ENCODE results near the gene KLHL17.
"Not testable (repeated sequence)": the region's sequence is repeated elsewhere in the genome, so short reads cannot be mapped to it uniquely, and the experiment has no call there.

KLHL17 gene

GRCh38 chr1:945688-946556, 14.5 kb upstream of the KLHL17 start:
- H3K36me3 Mint-ChIP-seq, result peaks cover 22% of the 10 kb centered on the region
- ATAC-seq (ENCODE audit: low read depth) (no peak), DNase-seq (ENCODE audit: low spot score in 2 of 2) (no peak)
- peaks cover 6% of the 10 kb centered on the region for H3K27me3 Mint-ChIP-seq
- no peak overlapping the region for H3K4me3 Mint-ChIP-seq
- H3K27ac Mint-ChIP-seq, result no peak overlapping the region
- no peaks in the 10 kb centered on the region for H3K9me3 Mint-ChIP-seq
- H3K4me1 Mint-ChIP-seq, result peaks cover 3% of the 10 kb centered on the region

GRCh38 chr1:946811-947210, 13.6 kb upstream of the KLHL17 start:
- H3K27ac Mint-ChIP-seq; ATAC-seq (ENCODE audit: low read depth): not testable (repeated sequence)
- peaks cover 28% of the 10 kb centered on the region for H3K36me3 Mint-ChIP-seq

GRCh38 chr1:947958-948357, 12.4 kb upstream of the KLHL17 start:
- no peaks in the 10 kb centered on the region for H3K9me3 Mint-ChIP-seq
- DNase-seq (ENCODE audit: low spot score in 2 of 2) (no peak), ATAC-seq (ENCODE audit: low read depth) (no peak)
- H3K36me3 Mint-ChIP-seq, result peaks cover 31% of the 10 kb centered on the region
- H3K27me3 Mint-ChIP-seq, result peaks cover 2% of the 10 kb centered on the region
- H3K4me1 Mint-ChIP-seq, result no peaks in the 10 kb centered on the region
- H3K27ac Mint-ChIP-seq, result no peak overlapping the region
- no peak overlapping the region for H3K4me3 Mint-ChIP-seq

More at GRCh38 chr1:946811-947210, 13.6 kb upstream of the KLHL17 start:
- not testable (repeated sequence) for H3K27me3 Mint-ChIP-seq; DNase-seq (ENCODE audit: low spot score in 2 of 2); H3K9me3 Mint-ChIP-seq; H3K4me3 Mint-ChIP-seq; H3K4me1 Mint-ChIP-seq

- DNase-seq (ENCODE audit: low spot score in 2 of 2) (no peak), ATAC-seq (ENCODE audit: low read depth) (no peak)
- no peak overlapping the region for H3K4me3 Mint-ChIP-seq
- H3K9me3 Mint-ChIP-seq, result no peaks in the 10 kb centered on the region
- no peaks in the 10 kb centered on the region for H3K27me3 Mint-ChIP-seq
- peaks cover 35% of the 10 kb centered on the region for H3K36me3 Mint-ChIP-seq
- H3K27ac Mint-ChIP-seq, result no peak overlapping the region
- H3K4me1 Mint-ChIP-seq, result no peaks in the 10 kb centered on the region
Measured at GRCh38 chr1:950268-950667, 10.1 kb upstream of the KLHL17 start.

GRCh38 chr1:950881-951280, 9.5 kb upstream of the KLHL17 start:
- Mint-ChIP-seq H3K4me3 (no peak overlapping the region), H3K36me3 (peaks cover 32% of the 10 kb centered on the region)

DNA sequence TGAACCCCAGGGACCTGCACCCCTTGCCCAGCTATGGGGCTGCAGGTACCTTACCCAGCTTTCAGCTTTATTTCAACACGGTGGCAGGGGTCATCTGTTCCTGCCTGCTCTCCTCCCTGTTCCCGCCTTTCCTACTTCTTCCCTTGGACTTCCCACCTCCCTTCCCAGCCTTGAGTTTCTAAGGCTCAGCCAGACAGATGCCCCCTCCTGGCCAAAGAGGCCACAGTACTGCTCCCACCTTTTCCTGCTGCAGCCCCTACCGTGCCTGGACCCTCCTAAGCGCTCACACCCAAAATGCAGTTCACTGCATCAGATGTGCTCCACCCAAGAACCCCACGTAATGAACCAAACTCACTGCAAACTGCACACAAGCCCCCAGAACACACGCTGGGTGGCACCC, 9.0 kb upstream of the KLHL17 start:
- no peak overlapping the region for H3K4me3 Mint-ChIP-seq
- H3K9me3 Mint-ChIP-seq, result no peaks in the 10 kb centered on the region
- no peaks in the 10 kb centered on the region for H3K27me3 Mint-ChIP-seq
- H3K4me1 Mint-ChIP-seq, result no peaks in the 10 kb centered on the region
- DNase-seq (ENCODE audit: low spot score in 2 of 2) (no peak), ATAC-seq (ENCODE audit: low read depth) (no peak)
- peaks cover 32% of the 10 kb centered on the region for H3K36me3 Mint-ChIP-seq
- H3K27ac Mint-ChIP-seq, result no peak overlapping the region

More at GRCh38 chr1:950881-951280, 9.5 kb upstream of the KLHL17 start:
- H3K27ac Mint-ChIP-seq, result no peak overlapping the region
- no peaks in the 10 kb centered on the region for H3K27me3 Mint-ChIP-seq
- H3K4me1 Mint-ChIP-seq, result no peaks in the 10 kb centered on the region
- ATAC-seq (ENCODE audit: low read depth) (no peak), DNase-seq (ENCODE audit: low spot score in 2 of 2) (no peak)
- H3K9me3 Mint-ChIP-seq, result no peaks in the 10 kb centered on the region

DNA sequence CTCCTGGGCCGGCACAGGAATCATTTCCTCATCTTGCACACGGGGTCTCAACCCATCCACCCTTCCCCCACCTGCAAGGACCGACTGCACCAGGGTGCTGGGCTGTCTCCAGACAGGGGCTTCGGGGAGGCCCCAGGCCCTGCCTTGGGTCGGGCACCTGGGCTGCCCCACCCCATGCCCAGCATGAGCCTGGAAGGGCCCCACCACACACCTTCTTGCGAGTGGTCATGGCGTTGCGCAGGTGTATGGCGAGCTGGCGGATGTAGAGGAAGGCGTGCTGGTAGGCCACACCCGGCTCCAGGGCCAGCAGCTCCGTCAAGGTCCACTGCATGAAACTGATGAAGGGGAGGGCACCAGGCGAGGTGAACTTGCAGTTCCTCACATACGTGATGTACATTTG, 8.2 kb upstream of the KLHL17 start:
- Mint-ChIP-seq H3K4me3 (no peak overlapping the region), H3K27ac (no peak overlapping the region), H3K36me3 (peaks cover 35% of the 10 kb centered on the region), H3K27me3 (no peaks in the 10 kb centered on the region), H3K4me1 (peaks cover 3% of the 10 kb centered on the region), H3K9me3 (no peaks in the 10 kb centered on the region)
- DNase-seq (ENCODE audit: low spot score in 2 of 2) (no peak), ATAC-seq (ENCODE audit: low read depth) (no peak)

DNA sequence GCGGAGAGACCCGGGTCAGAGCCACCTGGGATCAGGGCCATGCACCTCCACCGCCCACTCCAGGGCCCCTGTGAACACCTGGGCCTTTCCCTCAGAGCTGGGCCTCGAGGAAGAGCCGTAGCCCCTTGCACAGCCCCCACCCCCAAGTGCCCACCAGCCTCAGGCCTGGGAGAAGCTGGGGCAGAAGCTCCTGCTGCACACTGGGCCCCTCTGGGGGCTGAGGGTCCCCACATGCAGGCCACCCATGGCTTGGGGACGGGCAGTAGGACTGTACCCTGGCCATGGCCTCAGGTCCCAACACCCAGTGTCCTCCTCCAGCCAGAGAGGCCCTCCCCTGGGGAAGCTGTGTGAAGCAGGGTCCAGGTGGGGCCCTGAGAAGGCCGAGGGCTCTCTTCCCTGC, 7.8 kb upstream of the KLHL17 start:
- Mint-ChIP-seq H3K4me3 (no peak overlapping the region), H3K4me1 (peaks cover 6% of the 10 kb centered on the region), H3K27ac (no peak overlapping the region), H3K9me3 (no peaks in the 10 kb centered on the region), H3K27me3 (no peaks in the 10 kb centered on the region), H3K36me3 (peaks cover 35% of the 10 kb centered on the region)
- ATAC-seq (ENCODE audit: low read depth) (no peak), DNase-seq (ENCODE audit: low spot score in 2 of 2) (no peak)

DNA sequence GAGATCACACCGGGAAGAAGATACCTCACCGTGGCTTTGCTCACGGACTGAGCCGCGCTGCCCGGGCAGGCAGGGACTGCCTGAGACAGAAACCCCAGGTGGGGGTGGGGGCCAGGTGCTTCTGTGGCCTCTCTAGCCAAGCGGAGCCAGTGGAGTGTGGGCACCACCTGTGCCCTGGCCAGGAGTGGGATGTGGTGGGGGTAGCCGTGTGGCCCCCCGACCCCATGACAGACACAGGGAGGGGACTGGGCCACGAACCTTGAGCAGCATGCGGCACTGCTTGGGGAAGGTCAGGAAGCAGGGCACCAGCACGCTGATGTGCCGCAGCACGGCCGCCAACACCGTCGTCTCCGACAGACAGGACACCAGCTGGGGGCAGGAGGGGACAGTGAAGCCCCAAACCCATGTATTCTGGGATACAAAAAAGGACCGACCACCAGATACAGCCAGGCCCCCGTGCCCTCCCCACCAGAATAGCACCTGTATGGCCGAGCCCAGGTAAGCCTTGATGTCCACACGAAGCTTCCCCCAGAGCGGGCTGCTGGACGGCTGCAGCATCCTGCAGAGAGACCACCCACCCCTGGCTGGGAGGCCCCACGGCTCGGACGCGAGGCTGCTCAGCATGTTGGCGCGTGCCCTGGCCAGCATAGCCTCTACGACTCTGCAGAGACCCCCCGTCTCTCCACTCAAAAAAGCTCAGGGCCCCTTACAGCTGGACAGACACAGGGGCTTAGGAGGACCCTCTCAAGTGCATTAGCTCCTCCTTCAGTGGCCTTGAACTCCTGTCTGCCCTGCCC, 6.7 kb upstream of the KLHL17 start:
- Mint-ChIP-seq H3K9me3 (no peaks in the 10 kb centered on the region), H3K36me3 (peaks cover 39% of the 10 kb centered on the region), H3K27me3 (no peaks in the 10 kb centered on the region), H3K27ac (no peak overlapping the region), H3K4me3 (no peak overlapping the region), H3K4me1 (peaks cover 11% of the 10 kb centered on the region)
- no peak for ATAC-seq (ENCODE audit: low read depth)
- no peak for DNase-seq (ENCODE audit: low spot score in 2 of 2)

DNA sequence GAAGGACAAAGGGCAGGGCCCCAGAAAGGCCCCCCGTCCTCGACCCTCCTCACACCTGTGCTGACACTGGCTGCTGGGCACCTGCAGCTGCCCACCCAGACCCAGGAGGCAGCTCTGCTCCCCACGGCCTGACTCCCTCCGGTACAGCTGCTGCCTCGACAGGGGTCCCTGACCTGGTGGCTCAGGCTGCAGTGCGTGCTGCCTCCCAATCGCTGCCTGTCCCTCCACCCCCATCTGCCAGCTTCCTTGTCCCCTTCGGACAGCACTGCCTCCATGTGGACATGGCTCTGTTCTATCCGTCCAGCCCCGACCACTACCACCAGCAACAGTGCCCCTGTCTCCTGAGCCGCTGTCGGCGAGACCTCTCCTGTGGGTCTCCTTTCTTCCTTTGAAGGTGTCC, 5.5 kb upstream of the KLHL17 start:
- Mint-ChIP-seq H3K27ac (no peak overlapping the region), H3K4me1 (peaks cover 11% of the 10 kb centered on the region), H3K4me3 (no peak overlapping the region), H3K27me3 (no peaks in the 10 kb centered on the region), H3K36me3 (peaks cover 35% of the 10 kb centered on the region), H3K9me3 (no peaks in the 10 kb centered on the region)
- DNase-seq (ENCODE audit: low spot score in 2 of 2) (no peak), ATAC-seq (ENCODE audit: low read depth) (no peak)

DNA sequence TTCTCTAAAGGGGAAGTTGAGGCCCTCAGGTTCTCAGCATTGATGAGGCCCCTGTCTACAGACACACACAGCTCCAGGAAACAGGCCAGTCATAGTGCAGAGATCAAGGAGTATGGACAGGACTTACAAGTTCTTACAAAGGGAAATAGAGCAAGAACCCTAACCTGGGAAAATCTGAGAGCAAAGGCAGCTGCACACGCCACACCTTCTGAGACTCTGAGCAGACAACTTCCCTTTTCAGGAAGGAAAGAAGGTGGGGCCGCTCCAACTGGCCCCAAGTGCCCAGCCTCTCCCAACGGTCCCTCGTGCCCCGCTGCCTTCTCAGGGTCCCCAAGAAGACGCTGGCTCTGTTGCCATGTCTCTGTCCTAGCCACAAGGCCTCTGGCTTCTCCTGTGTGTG, 4.9 kb upstream of the KLHL17 start:
- ATAC-seq (ENCODE audit: low read depth) (no peak), DNase-seq (ENCODE audit: low spot score in 2 of 2) (no peak)
- peaks cover 11% of the 10 kb centered on the region for H3K4me1 Mint-ChIP-seq
- H3K36me3 Mint-ChIP-seq, result peaks cover 32% of the 10 kb centered on the region
- H3K27me3 Mint-ChIP-seq, result no peaks in the 10 kb centered on the region
- H3K9me3 Mint-ChIP-seq, result no peaks in the 10 kb centered on the region
- no peak overlapping the region for H3K4me3 Mint-ChIP-seq
- H3K27ac Mint-ChIP-seq, result no peak overlapping the region

DNA sequence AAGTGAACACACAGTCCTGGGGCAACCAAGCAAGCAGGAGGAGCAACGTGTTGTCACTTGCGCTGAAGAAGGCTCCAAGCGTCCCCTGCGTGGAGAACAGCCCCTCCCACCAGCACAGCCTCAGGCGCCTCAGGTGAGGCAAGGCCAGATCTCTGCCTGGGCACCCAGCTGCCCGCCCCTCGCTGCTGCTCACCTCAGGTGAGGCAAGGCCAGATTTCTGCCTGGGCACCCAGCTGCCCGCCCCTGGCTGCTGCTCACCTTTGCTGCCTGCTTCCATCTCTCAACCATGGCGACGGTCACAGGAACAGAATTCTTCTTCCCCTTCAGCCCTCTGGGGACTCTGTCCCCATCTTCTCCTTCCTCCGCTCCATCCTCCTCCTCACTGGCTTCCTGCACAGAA, 3.7 kb upstream of the KLHL17 start:
- Mint-ChIP-seq H3K4me1 (peaks cover 11% of the 10 kb centered on the region), H3K36me3 (peaks cover 25% of the 10 kb centered on the region), H3K4me3 (no peak overlapping the region), H3K27me3 (no peaks in the 10 kb centered on the region), H3K27ac (no peak overlapping the region), H3K9me3 (no peaks in the 10 kb centered on the region)
- ATAC-seq (ENCODE audit: low read depth) (no peak), DNase-seq (ENCODE audit: low spot score in 2 of 2) (no peak)

- DNase-seq (ENCODE audit: low spot score in 2 of 2) (peak; percentile 91 to 94), ATAC-seq (ENCODE audit: low read depth) (peak; percentile 87)
- Mint-ChIP-seq H3K4me3 (peak within 1 kb of the TSS; percentile 89), H3K27me3 (no peaks in the 10 kb centered on the region), H3K4me1 (peaks cover 14% of the 10 kb centered on the region), H3K27ac (peak within 1 kb of the TSS; percentile 76), H3K36me3 (peaks cover 19% of the 10 kb centered on the region), H3K9me3 (no peaks in the 10 kb centered on the region)
Measured at GRCh38 chr1:958823-959730, 1.3 kb upstream of the KLHL17 start, which contains the start of gene NOC2L. TSS of gene NOC2L (minus strand) at chr1:959256. CDS start at chr1:959240, 16 bp downstream.
